Activated naive CD4-positive, alpha-beta T cell (primary cell): Measurements from ENCODE around the gene LRRC73.
"Not testable (repeated sequence)": the region's sequence is repeated elsewhere in the genome, so short reads cannot be mapped to it uniquely, and the experiment has no call there.

Experiments
- DNase-seq, 4 experiments: peaks; one replicate each; lab custom pipeline; 2025; lab: John Stamatoyannopoulos, UW

The LRRC73 gene

DNA sequence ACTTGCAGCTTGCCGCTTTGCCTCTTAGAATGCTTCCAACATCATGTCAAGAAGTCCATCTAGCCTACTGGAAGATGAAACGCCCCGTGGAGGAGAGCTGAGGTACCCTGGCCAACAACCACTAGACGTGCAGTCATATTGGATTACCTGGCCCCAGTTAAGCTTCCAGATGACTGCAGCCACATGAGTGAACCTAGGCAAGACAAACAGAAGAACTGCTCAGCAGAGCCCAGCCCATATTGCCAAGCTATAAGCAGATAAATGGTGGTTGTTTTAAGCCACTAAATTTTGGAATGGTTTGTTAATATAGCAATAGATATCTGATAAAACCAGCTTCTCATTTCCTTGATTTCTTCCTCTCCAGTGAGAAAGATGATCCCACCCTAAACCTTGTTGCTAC is 50.1 kb downstream of the LRRC73 start:
- no peak for DNase-seq

DNA sequence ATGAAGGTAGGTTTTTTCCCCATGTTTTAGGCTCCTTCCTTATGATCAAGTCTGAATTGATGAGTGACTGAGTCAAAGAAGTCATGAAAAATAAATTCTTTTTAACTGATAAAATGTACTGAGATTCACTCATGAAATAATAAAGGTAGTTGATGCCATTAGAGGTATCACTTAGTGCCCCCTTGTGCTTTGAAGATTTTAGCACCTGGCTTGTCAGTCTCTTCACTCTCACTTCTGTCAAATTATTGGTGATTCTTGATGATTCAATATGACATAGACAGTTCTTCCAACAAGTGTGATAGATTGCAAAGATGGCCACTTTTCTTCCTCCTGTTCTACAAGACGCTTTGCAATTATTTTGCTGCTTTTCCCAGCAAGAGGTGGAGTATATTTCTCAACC is 50.6 kb downstream of the LRRC73 start:
- DNase-seq: no peak

DNA sequence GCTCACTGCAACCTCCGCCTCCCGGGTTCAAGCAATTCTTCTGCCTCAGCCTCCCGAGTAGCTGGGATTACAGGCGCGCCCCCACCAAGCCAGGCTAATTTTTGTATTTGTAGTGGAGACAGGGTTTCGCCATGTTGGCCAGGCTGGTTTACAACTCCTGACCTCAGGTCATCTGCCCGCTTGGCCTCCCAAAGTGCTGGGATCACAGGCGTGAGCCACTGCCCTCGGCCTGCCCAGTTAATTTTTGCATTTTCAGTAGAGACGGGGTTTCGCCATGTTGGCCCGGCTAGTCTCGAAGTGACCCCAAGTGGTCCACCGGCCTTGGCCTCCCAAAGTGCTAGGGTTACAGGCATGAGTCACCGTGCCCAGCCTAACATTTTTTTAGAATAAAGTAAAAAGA is 52.0 kb downstream of the LRRC73 start:
- not testable (repeated sequence) for DNase-seq

DNA sequence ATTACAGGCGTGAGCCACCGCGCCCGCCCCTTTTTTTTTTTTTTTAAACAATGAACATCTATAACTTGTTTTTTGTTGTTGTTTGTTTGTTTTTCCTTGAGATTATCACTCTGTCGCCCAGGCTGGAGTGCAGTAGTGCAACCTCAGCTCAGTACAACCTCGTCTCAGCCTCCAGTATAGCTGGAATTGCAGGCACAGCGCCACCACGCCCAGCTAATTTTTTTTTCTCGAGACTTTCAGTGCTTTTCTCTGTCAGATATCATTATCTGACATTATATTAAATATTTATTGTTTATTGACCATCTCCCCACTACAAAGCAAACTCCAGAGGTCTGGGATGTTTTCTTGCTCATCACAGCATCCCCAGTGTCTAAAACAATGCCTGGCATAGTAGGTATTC is 52.5 kb downstream of the LRRC73 start:
- DNase-seq: no peak
